Measurements from ENCODE around the gene PRR3. TPM values are rescaled to one million over a fixed set of nuclear protein-coding genes. Genes with fewer than 3 reads are reported as not detected.

PRR3 gene, protein sequence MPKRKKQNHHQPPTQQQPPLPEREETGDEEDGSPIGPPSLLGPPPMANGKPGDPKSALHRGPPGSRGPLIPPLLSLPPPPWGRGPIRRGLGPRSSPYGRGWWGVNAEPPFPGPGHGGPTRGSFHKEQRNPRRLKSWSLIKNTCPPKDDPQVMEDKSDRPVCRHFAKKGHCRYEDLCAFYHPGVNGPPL
- 16.5 TPM for total RNA-seq (2021; ENCODE audit: unreplicated experiment)
- polyA plus RNA-seq (2012; ENCODE audit: insufficient read length), result 14.0 TPM
- percentile 92 among the genes with signal in this experiment for Bru-seq, nascent RNA
- percentile 92 among the genes with signal in this experiment for BruChase-seq, experiment 1, labeled RNA remaining after a 2-hour chase
- BruChase-seq, experiment 2, labeled RNA remaining after a 6-hour chase, result percentile 86 among the genes with signal in this experiment
- long read RNA-seq, partial matches to known transcripts, result 0 of 10 reads
- long read RNA-seq, other reads (novel, unspliced or antisense), result 4 of 10 reads

DNA sequence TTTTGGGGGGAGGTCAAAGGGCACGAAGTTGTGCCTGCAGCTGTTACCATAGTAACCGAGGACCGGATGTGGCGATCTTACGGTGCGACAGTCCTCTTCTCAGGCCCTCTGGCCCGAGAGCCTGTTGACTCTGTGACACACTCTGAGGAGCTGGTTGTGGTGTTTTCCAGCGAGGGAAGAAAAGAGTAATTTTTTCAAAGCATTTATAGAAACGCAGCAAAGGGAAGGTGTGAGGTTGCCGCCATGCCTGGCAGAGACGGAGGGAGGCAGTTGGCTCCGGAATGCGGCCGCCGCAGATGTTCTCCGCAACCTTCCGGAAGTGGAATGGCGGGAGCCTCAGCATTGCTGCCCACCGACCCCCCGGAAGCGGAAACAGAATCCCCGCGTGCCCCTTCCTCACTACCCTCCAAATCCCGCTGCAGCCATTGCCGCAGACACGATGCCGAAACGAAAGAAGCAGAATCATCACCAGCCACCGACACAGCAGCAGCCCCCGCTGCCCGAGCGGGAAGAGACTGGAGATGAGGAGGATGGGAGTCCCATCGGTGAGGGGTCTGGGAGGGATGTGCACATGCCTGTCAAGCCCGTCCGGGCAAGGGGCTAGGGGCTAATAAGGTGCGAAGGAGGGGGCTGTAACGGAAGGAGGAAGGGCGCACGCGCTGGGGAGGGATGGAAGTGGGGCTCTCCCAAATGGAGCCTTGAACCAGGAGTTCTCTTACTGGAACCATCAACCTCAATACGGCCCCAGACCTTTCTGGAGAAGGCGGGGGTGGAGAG lies at the start of gene PRR3:
Gene PRR3 (plus strand): TSS at position 390 of the 777 bp plus-strand sequence. CDS start 50 bp downstream, at position 440.
- no peaks in the 10 kb centered on the region for H3K27me3 ChIP-seq (ENCODE audit: control insufficient read depth, insufficient read depth, low read length)
- ATAC-seq, result peak; percentile 87
- peak; percentile 69; the same call in 1 of the 2 replicates for TF ChIP-seq SIN3A (IDR thresholded peaks at IDR 0.05; ENCODE audit: borderline replicate concordance, insufficient read depth, low read depth, low read length)
- peak; percentile 49 for TF ChIP-seq POLR2AphosphoS5 (IDR thresholded peaks at IDR 0.05; ENCODE audit: low read depth, low read length)
- no peak for TF ChIP-seq CTCF (IDR thresholded peaks at IDR 0.05)
- no peaks in the 10 kb centered on the region for H3K9me3 ChIP-seq (ENCODE audit: control insufficient read depth, insufficient read depth, low read depth, low read length)
- POLR2A ChIA-PET, result interaction anchor here (0.6 to 1.7 kb wide), 3 partner anchors 9 to 31 kb away, joined by 3 to 6 read pairs (median 5); no protein-coding TSS in a partner anchor
- intact Hi-C loops (cut with micrococcal nuclease; ENCODE audit: unreplicated experiment) (no loop called here), in situ Hi-C loops (cut with HindIII; ENCODE audit: low pct_unique_long_range_greater_than_20kb, low sequenced_read_pairs) (no loop called here)
- CTCF ChIA-PET, result no interaction called here
- peaks cover 9% of the 10 kb centered on the region; the same call in 1 of the 2 replicates for H3K4me1 ChIP-seq (ENCODE audit: control insufficient read depth, insufficient read depth, low read length)
- no TSS peak for BruUV-seq (replicated peaks)
- peaks cover 8% of the 10 kb centered on the region for H3K36me3 ChIP-seq (ENCODE audit: control insufficient read depth, insufficient read depth, low read length)
- DNase-seq (ENCODE audit: low read depth, low spot score), result peak; percentile 75
- H3K4me3 ChIP-seq (ENCODE audit: low read depth in 2 of 2, low read length in 2 of 2), result peak within 1 kb of the TSS; percentile 80 to 100
- H3K27ac ChIP-seq (ENCODE audit: low read length), result peak within 1 kb of the TSS; percentile 98

GRCh38 chr6:30507849-30508827 lies 49.0 kb upstream of the PRR3 start:
- H3K27me3 ChIP-seq (ENCODE audit: control insufficient read depth, insufficient read depth, low read length), result no peaks in the 10 kb centered on the region
- no peak overlapping the region for H3K27ac ChIP-seq (ENCODE audit: low read length)
- H3K4me1 ChIP-seq (ENCODE audit: control insufficient read depth, insufficient read depth, low read length), result no peaks in the 10 kb centered on the region
- H3K36me3 ChIP-seq (ENCODE audit: control insufficient read depth, insufficient read depth, low read length), result no peaks in the 10 kb centered on the region
- no peak for TF ChIP-seq SIN3A (IDR thresholded peaks at IDR 0.05; ENCODE audit: borderline replicate concordance, insufficient read depth, low read depth, low read length)
- TF ChIP-seq TCF7L2 (IDR thresholded peaks at IDR 0.05; ENCODE audit: low read depth, low read length), result no peak
- TF ChIP-seq REST (IDR thresholded peaks at IDR 0.05; ENCODE audit: insufficient read depth in 1 of 2, low read depth in 2 of 2, low read length in 1 of 2), result no peak
- no peak for TF ChIP-seq POLR2AphosphoS5 (IDR thresholded peaks at IDR 0.05; ENCODE audit: low read depth, low read length)
- no peak for TF ChIP-seq CTCF (IDR thresholded peaks at IDR 0.05)
- H3K9me3 ChIP-seq (ENCODE audit: control insufficient read depth, insufficient read depth, low read depth, low read length), result no peaks in the 10 kb centered on the region
- in situ Hi-C loops (cut with HindIII; ENCODE audit: low pct_unique_long_range_greater_than_20kb, low sequenced_read_pairs), result no loop called here
- no TSS peak for BruUV-seq (replicated peaks)
- ChIA-PET POLR2A (no interaction called here), CTCF (no interaction called here)
- ATAC-seq, result no peak
- H3K4me3 ChIP-seq (ENCODE audit: low read depth in 2 of 2, low read length in 2 of 2), result no peak overlapping the region
- DNase-seq (ENCODE audit: low read depth, low spot score), result no peak
- intact Hi-C loops (cut with micrococcal nuclease; ENCODE audit: unreplicated experiment), result no loop called here

All from Panc1 (cell line).